ENCODE measurements around the gene SERPINB3. TPM values are rescaled to one million over a fixed set of nuclear protein-coding genes. Genes with fewer than 3 reads are reported as not detected.
"Not testable (repeated sequence)": the region's sequence is repeated elsewhere in the genome, so short reads cannot be mapped to it uniquely, and the experiment has no call there.

The SERPINB3 gene
- total RNA-seq: not detected

GRCh38 chr18:63661750-63662149 lies at the start of gene SERPINB3:
SERPINB3 (minus strand) TSS chr18:63661893; CDS start chr18:63661216, 677 bp downstream.
- H3K27me3 Mint-ChIP-seq; H3K9me3 Mint-ChIP-seq; DNase-seq; ATAC-seq (ENCODE audit: low read depth); H3K4me3 Mint-ChIP-seq; H3K4me1 Mint-ChIP-seq; POLR2A ChIA-PET; H3K36me3 Mint-ChIP-seq; H3K27ac Mint-ChIP-seq: not testable (repeated sequence)

GRCh38 chr18:63708650-63709049 lies 47.0 kb upstream of the SERPINB3 start:
- DNase-seq: no peak
- ATAC-seq (ENCODE audit: low read depth): no peak
- H3K27ac Mint-ChIP-seq: no peak overlapping the region
- POLR2A ChIA-PET: no interaction called here
- H3K36me3 Mint-ChIP-seq: no peaks in the 10 kb centered on the region
- H3K27me3 Mint-ChIP-seq: no peaks in the 10 kb centered on the region
- no peaks in the 10 kb centered on the region for H3K4me1 Mint-ChIP-seq
- no peak overlapping the region for H3K4me3 Mint-ChIP-seq
- peaks cover 4% of the 10 kb centered on the region for H3K9me3 Mint-ChIP-seq

GRCh38 chr18:63707816-63708215 lies 46.1 kb upstream of the SERPINB3 start:
- POLR2A ChIA-PET: no interaction called here
- DNase-seq (no peak), ATAC-seq (ENCODE audit: low read depth) (no peak)
- no peaks in the 10 kb centered on the region for H3K27me3 Mint-ChIP-seq
- H3K36me3 Mint-ChIP-seq: no peaks in the 10 kb centered on the region
- no peak overlapping the region for H3K4me3 Mint-ChIP-seq
- H3K27ac Mint-ChIP-seq: no peak overlapping the region
- no peaks in the 10 kb centered on the region for H3K4me1 Mint-ChIP-seq
- no peaks in the 10 kb centered on the region for H3K9me3 Mint-ChIP-seq

GRCh38 chr18:63705401-63705800 lies 43.7 kb upstream of the SERPINB3 start:
- Mint-ChIP-seq H3K4me3 (no peak overlapping the region), H3K9me3 (no peaks in the 10 kb centered on the region), H3K4me1 (no peaks in the 10 kb centered on the region), H3K27ac (no peak overlapping the region), H3K27me3 (no peaks in the 10 kb centered on the region), H3K36me3 (no peaks in the 10 kb centered on the region)
- DNase-seq (no peak), ATAC-seq (ENCODE audit: low read depth) (no peak)
- POLR2A ChIA-PET: no interaction called here

- ATAC-seq (ENCODE audit: low read depth) (no peak), DNase-seq (no peak)
- POLR2A ChIA-PET: no interaction called here
- Mint-ChIP-seq H3K36me3 (no peaks in the 10 kb centered on the region), H3K27ac (no peak within 1 kb of the TSS), H3K4me1 (no peaks in the 10 kb centered on the region), H3K4me3 (no peak within 1 kb of the TSS), H3K27me3 (no peaks in the 10 kb centered on the region), H3K9me3 (no peaks in the 10 kb centered on the region)
Measured at GRCh38 chr18:63702660-63703059, 41.0 kb upstream of the SERPINB3 start, which contains the start of gene SERPINB11. SERPINB11 (plus strand) TSS chr18:63702960; CDS start chr18:63710194, 7,234 bp downstream.

GRCh38 chr18:63701952-63702351 lies 40.3 kb upstream of the SERPINB3 start:
- Mint-ChIP-seq H3K4me3 (no peak overlapping the region), H3K27ac (no peak overlapping the region), H3K27me3 (no peaks in the 10 kb centered on the region), H3K9me3 (no peaks in the 10 kb centered on the region), H3K36me3 (no peaks in the 10 kb centered on the region), H3K4me1 (no peaks in the 10 kb centered on the region)
- DNase-seq (no peak), ATAC-seq (ENCODE audit: low read depth) (no peak)
- POLR2A ChIA-PET: no interaction called here

- no peak overlapping the region for H3K4me3 Mint-ChIP-seq
- H3K27me3 Mint-ChIP-seq: no peaks in the 10 kb centered on the region
- no peaks in the 10 kb centered on the region for H3K36me3 Mint-ChIP-seq
- no peak overlapping the region for H3K27ac Mint-ChIP-seq
- DNase-seq (no peak), ATAC-seq (ENCODE audit: low read depth) (no peak)
- H3K9me3 Mint-ChIP-seq: no peaks in the 10 kb centered on the region
- no peaks in the 10 kb centered on the region for H3K4me1 Mint-ChIP-seq
- POLR2A ChIA-PET: no interaction called here
Measured at GRCh38 chr18:63700501-63700900, 38.8 kb upstream of the SERPINB3 start.

- ATAC-seq (ENCODE audit: low read depth): no peak
Measured at GRCh38 chr18:63697097-63697660, 35.5 kb upstream of the SERPINB3 start.

GRCh38 chr18:63689064-63689463 lies 27.4 kb upstream of the SERPINB3 start:
- Mint-ChIP-seq H3K36me3 (no peaks in the 10 kb centered on the region), H3K9me3 (no peaks in the 10 kb centered on the region), H3K4me3 (no peak overlapping the region), H3K27ac (no peak overlapping the region), H3K27me3 (peaks cover 4% of the 10 kb centered on the region), H3K4me1 (no peaks in the 10 kb centered on the region)
- POLR2A ChIA-PET: no interaction called here
- no peak for ATAC-seq (ENCODE audit: low read depth)
- DNase-seq: no peak

More at GRCh38 chr18:63697097-63697660, 35.5 kb upstream of the SERPINB3 start:
- no peaks in the 10 kb centered on the region for H3K4me1 Mint-ChIP-seq
- no peaks in the 10 kb centered on the region for H3K9me3 Mint-ChIP-seq
- H3K27me3 Mint-ChIP-seq: peaks cover 2% of the 10 kb centered on the region
- H3K36me3 Mint-ChIP-seq: no peaks in the 10 kb centered on the region
- H3K27ac Mint-ChIP-seq: no peak overlapping the region
- POLR2A ChIA-PET: no interaction called here
- H3K4me3 Mint-ChIP-seq: no peak overlapping the region
- no peak for DNase-seq

GRCh38 chr18:63686871-63687270 lies 25.2 kb upstream of the SERPINB3 start:
- Mint-ChIP-seq H3K27ac (no peak overlapping the region), H3K9me3 (no peaks in the 10 kb centered on the region), H3K4me3 (no peak overlapping the region), H3K4me1 (no peaks in the 10 kb centered on the region), H3K36me3 (no peaks in the 10 kb centered on the region), H3K27me3 (peaks cover 2% of the 10 kb centered on the region)
- POLR2A ChIA-PET: no interaction called here
- no peak for DNase-seq
- ATAC-seq (ENCODE audit: low read depth): no peak

- ATAC-seq (ENCODE audit: low read depth) (no peak), DNase-seq (no peak)
- Mint-ChIP-seq H3K27ac (no peak overlapping the region), H3K9me3 (no peaks in the 10 kb centered on the region), H3K36me3 (no peaks in the 10 kb centered on the region), H3K27me3 (no peaks in the 10 kb centered on the region), H3K4me1 (no peaks in the 10 kb centered on the region), H3K4me3 (no peak overlapping the region)
- POLR2A ChIA-PET: no interaction called here
Measured at GRCh38 chr18:63684718-63685117, 23.0 kb upstream of the SERPINB3 start.

- no peaks in the 10 kb centered on the region for H3K36me3 Mint-ChIP-seq
- ATAC-seq (ENCODE audit: low read depth): no peak
- no peak for DNase-seq
- no peaks in the 10 kb centered on the region for H3K9me3 Mint-ChIP-seq
- no peak overlapping the region for H3K27ac Mint-ChIP-seq
- POLR2A ChIA-PET: no interaction called here
- H3K4me3 Mint-ChIP-seq: no peak overlapping the region
- no peaks in the 10 kb centered on the region for H3K27me3 Mint-ChIP-seq
- no peaks in the 10 kb centered on the region for H3K4me1 Mint-ChIP-seq
Measured at GRCh38 chr18:63683890-63684289, 22.2 kb upstream of the SERPINB3 start.

GRCh38 chr18:63683152-63683551 lies 21.5 kb upstream of the SERPINB3 start:
- no peaks in the 10 kb centered on the region for H3K27me3 Mint-ChIP-seq
- POLR2A ChIA-PET: no interaction called here
- H3K36me3 Mint-ChIP-seq: no peaks in the 10 kb centered on the region
- H3K4me3 Mint-ChIP-seq: no peak overlapping the region
- no peaks in the 10 kb centered on the region for H3K4me1 Mint-ChIP-seq
- ATAC-seq (ENCODE audit: low read depth) (no peak), DNase-seq (no peak)
- H3K27ac Mint-ChIP-seq: no peak overlapping the region
- no peaks in the 10 kb centered on the region for H3K9me3 Mint-ChIP-seq

- DNase-seq: no peak
- H3K36me3 Mint-ChIP-seq: no peaks in the 10 kb centered on the region
- ATAC-seq (ENCODE audit: low read depth): no peak
- no peaks in the 10 kb centered on the region for H3K9me3 Mint-ChIP-seq
- no peak overlapping the region for H3K4me3 Mint-ChIP-seq
- H3K27ac Mint-ChIP-seq: no peak overlapping the region
- H3K27me3 Mint-ChIP-seq: peaks cover 2% of the 10 kb centered on the region
- H3K4me1 Mint-ChIP-seq: no peaks in the 10 kb centered on the region
- POLR2A ChIA-PET: no interaction called here
Measured at GRCh38 chr18:63681449-63682340, 20.0 kb upstream of the SERPINB3 start.

Measured in activated naive CD8-positive, alpha-beta T cell treated with anti-CD3 and anti-CD28 coated beads, Interleukin-2, amount 10 ng/mL, durations not matched to agents 7 days and 5 days (primary cell).